HepG2 (cell line): ENCODE results near the gene DMRT3. TPM values are rescaled to one million over a fixed set of nuclear protein-coding genes. Genes with fewer than 3 reads are reported as not detected.
A peak's percentile ranks its signal among the peaks of the same experiment; 100 is the strongest.

Experiments used
- ATAC-seq: fragments of 200-7000 bp; cut with Tn5 transposase; 3 replicates; pipeline ENCODE4 v1.9.1; 2020; ENCODE audit warnings: mild to moderate bottlenecking, moderate library complexity
- BruUV-seq: library from RNA; stranded (reverse); fragments of 400-500 nt; replicated peaks from 2 replicates; lab custom pipeline; 2021; lab: Mats Ljungman, UMichigan
- CTCF ChIA-PET: fragments of 300-600 bp; formaldehyde crosslinking; extraction: SDS; loops from one replicate; lab custom pipeline; 2021; ENCODE audit warnings: low total read pairs, inconsistent platforms, low intra/inter-chr PET ratio; lab: Yijun Ruan, JAX
- POLR2A ChIA-PET: fragments of 350-600 bp; sonication (Branson Sonifier 250); formaldehyde crosslinking; loops from one replicate; lab custom pipeline; 2020; ENCODE audit warnings: antibody characterized with exemption, inconsistent platforms; lab: Yijun Ruan, JAX
- DNase-seq: peaks from one replicate; pipeline ENCODE4 v3.0.0-alpha.2; 2015; ENCODE audit warnings: low spot score
- FAIRE-seq: peaks from 3 replicates; lab custom pipeline; 2011; peaks lifted over from hg19 to GRCh38; lab: Jason Lieb, UNC
- H2AFZ ChIP-seq: one replicate; pipeline ENCODE4 v1.6.1; 2011; ENCODE audit warnings: low read length, inconsistent platforms
- H3K27ac ChIP-seq: fragments of 300-600 bp; 3 replicates; pipeline ENCODE4 v1.8.0; 2011; ENCODE audit warnings: mixed run types, mild to moderate bottlenecking, mixed read lengths, low read length, inconsistent platforms; ENCODE audit not compliant: insufficient read depth; ENCODE audit errors: extremely low read length
- H3K27me3 ChIP-seq, 2 experiments: fragments of 200-600 bp in 1 of 2; 2 replicates in 1 of 2; 3 replicates in 1 of 2; pipeline versions ENCODE4 v1.6.0 to v1.8.0; 2011; ENCODE audit warnings: low read length in 2 of 2, mild to moderate bottlenecking in 2 of 2, moderate library complexity in 2 of 2, inconsistent platforms in 1 of 2; ENCODE audit not compliant: insufficient read depth in 2 of 2, control insufficient read depth in 1 of 2
- H3K36me3 ChIP-seq, 2 experiments: fragments of 200-600 bp in 1 of 2; replicated peaks in 1 of 2; 2 replicates in 1 of 2; 3 replicates in 1 of 2; pipeline versions ENCODE4 v1.5.1 to v1.8.0; 2011; ENCODE audit warnings: low read length in 2 of 2, inconsistent platforms in 1 of 2; ENCODE audit not compliant: insufficient read depth in 2 of 2, control insufficient read depth in 1 of 2
- H3K4me1 ChIP-seq: 2 replicates; pipeline ENCODE4 v1.5.1; 2012; ENCODE audit warnings: low read length, inconsistent platforms; ENCODE audit not compliant: insufficient read depth
- H3K4me2 ChIP-seq: 2 replicates; pipeline ENCODE4 v1.6.0; 2011; ENCODE audit warnings: low read depth, low read length, inconsistent platforms
- H3K4me3 ChIP-seq, 3 experiments: fragments of 200-600 bp in 1 of 3; sonication (generic), shearing (Covaris generic) in 1 of 3; replicated peaks in 1 of 3; 2 replicates each; pipeline ENCODE4 v1.5.1; 2011 to 2016; ENCODE audit warnings: low read length in 3 of 3, inconsistent platforms in 2 of 3, low read depth in 2 of 3, mild to moderate bottlenecking in 2 of 3, control low read depth in 1 of 3, mixed read lengths in 1 of 3; ENCODE audit not compliant: insufficient read depth in 1 of 3
- H3K79me2 ChIP-seq: one replicate; pipeline ENCODE4 v1.6.1; 2011; ENCODE audit warnings: low read length, inconsistent platforms; ENCODE audit not compliant: insufficient read depth
- H3K9ac ChIP-seq: 2 replicates; pipeline ENCODE4 v1.6.0; 2011; ENCODE audit warnings: mild to moderate bottlenecking, low read depth, low read length, inconsistent platforms; ENCODE audit not compliant: insufficient read depth
- H3K9me3 ChIP-seq: 2 replicates; pipeline ENCODE4 v1.5.1; 2012; ENCODE audit warnings: mild to moderate bottlenecking, low read length
- H4K20me1 ChIP-seq: 2 replicates; pipeline ENCODE4 v1.6.0; 2011; ENCODE audit warnings: inconsistent platforms, mild to moderate bottlenecking, low read length, moderate library complexity; ENCODE audit not compliant: insufficient read depth
- CSRNP1 ChIP-seq: sonication (generic); formaldehyde crosslinking; IDR thresholded peaks from 2 replicates; pipeline ENCODE4 v1.8.1; 2023; ENCODE audit warnings: mild to moderate bottlenecking, missing genetic modification reagents
- HMG20A ChIP-seq: IDR thresholded peaks from 2 replicates; pipeline ENCODE4 v1.6.1; 2016; ENCODE audit warnings: borderline replicate concordance
- MATR3 ChIP-seq: sonication (generic); formaldehyde crosslinking; IDR thresholded peaks from 2 replicates; pipeline ENCODE4 v1.4.0; 2020; ENCODE audit warnings: missing genetic modification reagents
- NCOA5 ChIP-seq: sonication (generic); formaldehyde crosslinking; IDR thresholded peaks from 2 replicates; pipeline ENCODE4 v1.4.0; 2020; ENCODE audit warnings: missing genetic modification reagents
- ZKSCAN1 ChIP-seq: fragments of 150-350 bp; IDR thresholded peaks from 2 replicates; pipeline ENCODE4 v1.6.1; 2014; ENCODE audit warnings: low read length
- ZNF746 ChIP-seq: sonication (generic); formaldehyde crosslinking; IDR thresholded peaks from 2 replicates; pipeline ENCODE4 v1.8.0; 2022; ENCODE audit warnings: mild to moderate bottlenecking, missing genetic modification reagents
- WGBS: methylation state at CpG from one replicate; pipeline ENCODE4 v1.1.6; 2017; ENCODE audit warnings: low lambda C conversion rate; 5-methylcytosine and 5-hydroxymethylcytosine counted together
- in situ Hi-C: cut with HindIII; loops from 2 replicates; pipeline ENCODE4 v1.10.0; 2017; ENCODE audit warnings: low pct_unique_long_range_greater_than_20kb; ENCODE audit not compliant: extremely low pct_ligation_motif_present
- intact Hi-C: fragments of 100-400 bp; cut with micrococcal nuclease; formaldehyde crosslinking; loops from one replicate; pipeline ENCODE4 v1.10.0; 2022; ENCODE audit not compliant: unreplicated experiment
- polyA plus RNA-seq, 8 experiments: library from polyadenylated mRNA; depleted of rRNA in 3 of 8; stranded (reverse) in 7 of 8; unstranded in 1 of 8; fragments of >200 nt; fragmentation: Illumina TruSeq in 4 of 8; extraction: Trizol in 4 of 8; gene quantifications; 2 replicates each; pipeline versions ENCODE4 v1.2.1 to v1.2.3, GENCODE V29; 2011 to 2016; ENCODE audit warnings: low read depth in 4 of 8, missing spikeins in 1 of 8, mixed read lengths in 1 of 8; ENCODE audit not compliant: insufficient read depth in 1 of 8
- total RNA-seq, 5 experiments: library from RNA; depleted of rRNA; stranded (reverse); fragments of >200 nt; fragmentation: Illumina TruSeq; extraction: Trizol; gene quantifications; 2 replicates each; pipeline ENCODE4 v1.2.3, GENCODE V29; 2016; ENCODE audit warnings: low read depth in 1 of 5
- TF ChIP-seq, protein P1 (sequence below): sonication (generic); formaldehyde crosslinking; IDR thresholded peaks from one replicate; pipeline ENCODE4 v1.5.1; 2020; ENCODE audit warnings: mild to moderate bottlenecking, missing genetic modification reagents; ENCODE audit errors: not compliant biosample characterization
- TF ChIP-seq, protein P2 (sequence below): sonication (generic); formaldehyde crosslinking; IDR thresholded peaks from 2 replicates; pipeline ENCODE4 v1.4.0; 2020; ENCODE audit warnings: mild to moderate bottlenecking, low read depth, missing genetic modification reagents

Gene DMRT3
- total and polyA plus RNA-seq, 2 of the 13 experiments (the other 11 are each of a cell fraction or from before 2014, with no cell fraction given) = not detected

GRCh38 chr9:981491-981898, 5.0 kb downstream of the DMRT3 start:
- Histone ChIP-seq H3K4me1 (no peaks in the 10 kb centered on the region), H3K27me3 (peaks cover 8 to 59% of the 10 kb centered on the region in 2 experiments; a peak in 4 of 5 replicates), H2AFZ (no peak overlapping the region), H3K79me2 (no peaks in the 10 kb centered on the region), H3K27ac (no peak overlapping the region), H3K4me2 (no peak overlapping the region), H4K20me1 (no peaks in the 10 kb centered on the region), H3K4me3 (no peak overlapping the region), H3K9me3 (no peaks in the 10 kb centered on the region), H3K36me3 (no peaks in the 10 kb centered on the region), H3K9ac (no peak overlapping the region)
- ATAC-seq (peak; percentile 64), DNase-seq (no peak), FAIRE-seq (no peak)
- ChIA-PET POLR2A (no interaction called here), CTCF (no interaction called here)
- 21% methylated on average over 10 of the region's 16 CpGs for WGBS
- no TSS peak for BruUV-seq
- intact Hi-C loops (no loop called here), in situ Hi-C loops (loop anchor here (25.0 kb wide), 1 partner anchor 394 kb away; no protein-coding TSS in a partner anchor)
- no peak for TF ChIP-seq ZNF746 (CRISPR knock-in tag)
- no peak for TF ChIP-seq NCOA5
- TF ChIP-seq, protein P1, sequence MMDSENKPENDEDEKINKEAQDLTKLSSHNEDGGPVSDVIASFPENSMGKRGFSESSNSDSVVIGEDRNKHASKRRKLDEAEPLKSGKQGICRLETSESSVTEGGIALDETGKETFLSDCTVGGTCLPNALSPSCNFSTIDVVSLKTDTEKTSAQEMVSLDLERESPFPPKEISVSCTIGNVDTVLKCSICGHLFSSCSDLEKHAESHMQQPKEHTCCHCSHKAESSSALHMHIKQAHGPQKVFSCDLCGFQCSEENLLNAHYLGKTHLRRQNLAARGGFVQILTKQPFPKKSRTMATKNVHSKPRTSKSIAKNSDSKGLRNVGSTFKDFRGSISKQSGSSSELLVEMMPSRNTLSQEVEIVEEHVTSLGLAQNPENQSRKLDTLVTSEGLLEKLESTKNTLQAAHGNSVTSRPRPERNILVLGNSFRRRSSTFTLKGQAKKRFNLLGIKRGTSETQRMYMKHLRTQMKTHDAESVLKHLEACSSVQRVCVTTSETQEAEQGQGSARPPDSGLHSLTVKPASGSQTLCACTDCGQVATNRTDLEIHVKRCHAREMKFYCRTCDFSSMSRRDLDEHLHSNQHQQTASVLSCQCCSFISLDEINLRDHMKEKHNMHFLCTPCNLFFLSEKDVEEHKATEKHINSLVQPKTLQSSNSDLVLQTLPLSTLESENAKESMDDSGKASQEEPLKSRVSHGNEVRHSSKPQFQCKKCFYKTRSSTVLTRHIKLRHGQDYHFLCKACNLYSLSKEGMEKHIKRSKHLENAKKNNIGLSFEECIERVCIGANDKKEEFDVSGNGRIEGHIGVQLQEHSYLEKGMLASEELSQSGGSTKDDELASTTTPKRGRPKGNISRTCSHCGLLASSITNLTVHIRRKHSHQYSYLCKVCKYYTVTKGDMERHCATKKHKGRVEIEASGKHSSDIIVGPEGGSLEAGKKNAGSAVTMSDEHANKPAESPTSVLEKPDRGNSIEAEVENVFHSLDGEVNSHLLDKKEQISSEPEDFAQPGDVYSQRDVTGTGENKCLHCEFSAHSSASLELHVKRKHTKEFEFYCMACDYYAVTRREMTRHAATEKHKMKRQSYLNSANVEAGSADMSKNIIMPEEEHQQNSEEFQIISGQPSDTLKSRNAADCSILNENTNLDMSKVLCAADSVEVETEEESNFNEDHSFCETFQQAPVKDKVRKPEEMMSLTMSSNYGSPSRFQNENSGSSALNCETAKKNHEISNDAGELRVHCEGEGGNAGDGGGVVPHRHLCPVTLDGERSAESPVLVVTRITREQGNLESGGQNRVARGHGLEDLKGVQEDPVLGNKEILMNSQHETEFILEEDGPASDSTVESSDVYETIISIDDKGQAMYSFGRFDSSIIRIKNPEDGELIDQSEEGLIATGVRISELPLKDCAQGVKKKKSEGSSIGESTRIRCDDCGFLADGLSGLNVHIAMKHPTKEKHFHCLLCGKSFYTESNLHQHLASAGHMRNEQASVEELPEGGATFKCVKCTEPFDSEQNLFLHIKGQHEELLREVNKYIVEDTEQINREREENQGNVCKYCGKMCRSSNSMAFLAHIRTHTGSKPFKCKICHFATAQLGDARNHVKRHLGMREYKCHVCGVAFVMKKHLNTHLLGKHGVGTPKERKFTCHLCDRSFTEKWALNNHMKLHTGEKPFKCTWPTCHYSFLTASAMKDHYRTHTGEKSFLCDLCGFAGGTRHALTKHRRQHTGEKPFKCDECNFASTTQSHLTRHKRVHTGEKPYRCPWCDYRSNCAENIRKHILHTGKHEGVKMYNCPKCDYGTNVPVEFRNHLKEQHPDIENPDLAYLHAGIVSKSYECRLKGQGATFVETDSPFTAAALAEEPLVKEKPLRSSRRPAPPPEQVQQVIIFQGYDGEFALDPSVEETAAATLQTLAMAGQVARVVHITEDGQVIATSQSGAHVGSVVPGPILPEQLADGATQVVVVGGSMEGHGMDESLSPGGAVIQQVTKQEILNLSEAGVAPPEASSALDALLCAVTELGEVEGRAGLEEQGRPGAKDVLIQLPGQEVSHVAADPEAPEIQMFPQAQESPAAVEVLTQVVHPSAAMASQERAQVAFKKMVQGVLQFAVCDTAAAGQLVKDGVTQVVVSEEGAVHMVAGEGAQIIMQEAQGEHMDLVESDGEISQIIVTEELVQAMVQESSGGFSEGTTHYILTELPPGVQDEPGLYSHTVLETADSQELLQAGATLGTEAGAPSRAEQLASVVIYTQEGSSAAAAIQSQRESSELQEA (CRISPR knock-in tag) = no peak
- TF ChIP-seq CSRNP1 (CRISPR knock-in tag) = no peak
- no peak for TF ChIP-seq ZKSCAN1
- no peak for TF ChIP-seq MATR3 (CRISPR knock-in tag)
- TF ChIP-seq, protein P2, sequence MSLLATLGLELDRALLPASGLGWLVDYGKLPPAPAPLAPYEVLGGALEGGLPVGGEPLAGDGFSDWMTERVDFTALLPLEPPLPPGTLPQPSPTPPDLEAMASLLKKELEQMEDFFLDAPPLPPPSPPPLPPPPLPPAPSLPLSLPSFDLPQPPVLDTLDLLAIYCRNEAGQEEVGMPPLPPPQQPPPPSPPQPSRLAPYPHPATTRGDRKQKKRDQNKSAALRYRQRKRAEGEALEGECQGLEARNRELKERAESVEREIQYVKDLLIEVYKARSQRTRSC (CRISPR knock-in tag) = no peak
- TF ChIP-seq HMG20A (CRISPR knock-in tag) = no peak
